GM10266 (cell line): ENCODE results near the gene LIF.

Source experiments
- DNase-seq: peaks from one replicate; pipeline ENCODE4 v3.0.0; 2012; ENCODE audit errors: extremely low spot score
- TF ChIP-seq, protein P1 (sequence below): IDR thresholded peaks from 2 replicates; pipeline ENCODE4 v1.5.1; 2012; ENCODE audit warnings: mild to moderate bottlenecking, low read depth; ENCODE audit not compliant: control insufficient read depth, insufficient read depth; ENCODE audit errors: missing control alignments

The LIF gene

DNA sequence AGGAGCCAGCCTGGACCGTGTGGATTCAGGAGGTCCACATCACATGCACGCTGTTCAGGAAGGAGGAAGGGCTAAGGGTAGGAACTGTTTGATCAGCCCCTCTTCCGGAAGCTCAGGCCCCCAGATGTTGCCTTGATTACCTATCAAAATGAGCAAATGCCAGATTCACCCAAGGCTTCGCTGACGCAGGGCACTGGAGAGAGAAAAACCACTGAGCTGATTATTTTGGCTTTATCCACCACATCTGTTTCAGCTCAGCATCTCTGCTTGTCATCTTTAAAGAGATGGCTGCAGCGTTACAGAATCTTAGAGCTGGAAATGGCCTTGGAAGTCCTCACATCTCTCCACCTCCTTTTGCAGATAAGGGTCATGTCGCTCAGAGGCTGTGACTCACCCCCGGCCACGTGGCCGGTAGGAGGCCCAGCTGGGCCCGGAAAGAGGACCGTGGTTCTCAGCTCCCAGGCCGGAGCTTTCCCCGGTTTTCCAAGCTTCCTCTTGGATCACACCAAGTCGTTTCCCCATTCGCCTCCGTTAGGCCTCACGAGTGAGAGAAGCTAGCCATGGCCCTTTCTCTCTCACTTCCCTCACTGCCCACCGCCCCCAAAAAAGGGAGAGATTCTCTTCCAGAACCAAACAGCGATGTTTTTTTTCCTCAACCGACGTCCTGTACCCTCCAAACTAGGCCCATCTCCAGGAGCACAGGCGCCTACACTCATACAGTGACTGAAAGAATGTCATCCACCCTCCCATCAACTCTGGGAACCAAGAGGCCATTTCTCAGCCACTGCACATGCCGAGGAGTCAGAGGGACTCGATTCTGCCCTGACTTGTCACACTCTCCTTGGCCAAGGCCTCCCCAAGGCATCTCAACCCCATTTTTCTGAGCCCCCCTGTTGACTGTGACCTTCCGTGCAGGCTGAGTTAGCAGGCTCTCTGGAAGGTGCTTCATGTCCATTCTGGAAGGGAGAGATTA is 37.6 kb downstream of the LIF start:
- TF ChIP-seq, protein P1, sequence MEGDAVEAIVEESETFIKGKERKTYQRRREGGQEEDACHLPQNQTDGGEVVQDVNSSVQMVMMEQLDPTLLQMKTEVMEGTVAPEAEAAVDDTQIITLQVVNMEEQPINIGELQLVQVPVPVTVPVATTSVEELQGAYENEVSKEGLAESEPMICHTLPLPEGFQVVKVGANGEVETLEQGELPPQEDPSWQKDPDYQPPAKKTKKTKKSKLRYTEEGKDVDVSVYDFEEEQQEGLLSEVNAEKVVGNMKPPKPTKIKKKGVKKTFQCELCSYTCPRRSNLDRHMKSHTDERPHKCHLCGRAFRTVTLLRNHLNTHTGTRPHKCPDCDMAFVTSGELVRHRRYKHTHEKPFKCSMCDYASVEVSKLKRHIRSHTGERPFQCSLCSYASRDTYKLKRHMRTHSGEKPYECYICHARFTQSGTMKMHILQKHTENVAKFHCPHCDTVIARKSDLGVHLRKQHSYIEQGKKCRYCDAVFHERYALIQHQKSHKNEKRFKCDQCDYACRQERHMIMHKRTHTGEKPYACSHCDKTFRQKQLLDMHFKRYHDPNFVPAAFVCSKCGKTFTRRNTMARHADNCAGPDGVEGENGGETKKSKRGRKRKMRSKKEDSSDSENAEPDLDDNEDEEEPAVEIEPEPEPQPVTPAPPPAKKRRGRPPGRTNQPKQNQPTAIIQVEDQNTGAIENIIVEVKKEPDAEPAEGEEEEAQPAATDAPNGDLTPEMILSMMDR = no peak
- DNase-seq = no peak

DNA sequence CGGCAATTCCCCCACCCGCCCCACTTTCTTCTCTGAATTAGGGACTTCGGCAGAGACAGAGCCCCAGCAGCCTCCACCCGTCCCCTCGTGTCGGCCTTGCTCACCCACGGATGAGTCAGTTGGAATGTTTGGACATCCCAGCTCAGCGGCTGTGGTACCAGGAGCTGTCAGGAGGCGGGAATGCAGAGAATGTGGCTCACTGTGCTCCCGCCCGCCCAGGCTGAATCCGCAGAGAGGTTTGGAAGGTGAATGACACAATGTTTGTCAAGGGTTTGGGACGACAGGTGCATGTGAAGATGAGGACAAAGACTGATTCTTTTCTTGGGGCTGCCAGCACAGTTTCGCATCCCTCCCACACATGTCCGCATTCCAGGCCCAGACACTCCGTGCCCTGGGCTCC is 39.6 kb downstream of the LIF start:
- DNase-seq = no peak

DNA sequence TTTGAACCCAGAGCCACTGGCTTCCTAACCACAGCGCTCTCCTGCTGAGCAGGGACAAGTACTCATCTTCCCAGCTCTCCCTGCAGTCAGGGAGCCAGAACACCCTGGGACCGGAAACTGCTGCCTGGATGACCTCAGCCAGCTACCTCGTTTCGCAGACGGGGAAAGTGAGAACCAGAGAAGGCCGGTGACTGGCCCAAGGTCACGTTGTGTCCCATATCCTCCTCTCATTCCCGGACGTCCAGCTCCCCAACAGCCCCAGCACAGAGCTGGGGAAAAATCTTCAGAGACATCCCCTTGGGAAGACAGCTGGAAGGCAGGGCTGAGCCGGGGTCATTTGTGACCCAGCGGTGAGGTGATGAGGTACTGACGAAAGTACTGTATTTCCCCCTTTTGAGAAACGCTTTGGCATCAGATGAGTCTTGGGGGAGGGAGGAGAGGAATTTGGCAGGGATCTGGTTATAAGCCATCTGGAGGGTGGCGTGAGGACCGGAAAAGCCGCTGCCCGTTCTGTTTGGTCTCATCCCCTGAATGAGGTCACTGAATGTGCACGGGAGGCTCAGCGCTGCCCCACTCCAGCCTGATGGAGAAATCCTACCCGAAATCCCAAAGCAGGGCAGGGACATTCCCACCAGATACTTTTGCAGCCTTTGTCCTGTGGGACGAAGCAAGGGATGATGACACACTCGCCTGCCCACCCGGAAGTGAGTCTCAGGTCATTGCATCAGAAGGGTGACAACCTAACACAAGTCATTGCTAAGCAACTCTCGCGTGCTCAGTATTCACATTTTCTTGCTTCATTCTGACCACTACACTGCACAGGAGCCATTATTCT is 41.1 kb downstream of the LIF start:
- DNase-seq = no peak
- TF ChIP-seq, protein P1 = no peak

More for the DNA sequence above, 39.6 kb downstream of the LIF start:
- TF ChIP-seq, protein P1 = no peak

DNA sequence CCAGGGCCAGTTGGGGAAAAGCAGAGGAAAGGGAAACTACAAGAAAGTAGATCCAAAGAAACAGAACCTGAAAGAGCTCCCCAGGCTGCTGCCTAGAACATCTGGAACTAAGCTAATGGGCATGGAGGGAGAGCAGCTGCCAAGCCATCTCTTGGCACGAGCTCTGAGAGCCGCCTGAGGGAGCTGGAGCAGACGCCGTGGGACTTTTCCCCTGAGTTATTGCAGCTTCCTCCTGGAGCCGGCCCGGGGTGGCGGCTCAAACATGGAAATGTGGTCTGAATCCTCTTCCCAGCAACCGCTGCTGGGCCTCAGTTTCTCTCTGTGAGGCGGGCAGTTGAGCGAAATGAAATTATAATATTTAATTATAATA is 41.8 kb downstream of the LIF start:
- TF ChIP-seq, protein P1 = no peak
- DNase-seq = no peak

DNA sequence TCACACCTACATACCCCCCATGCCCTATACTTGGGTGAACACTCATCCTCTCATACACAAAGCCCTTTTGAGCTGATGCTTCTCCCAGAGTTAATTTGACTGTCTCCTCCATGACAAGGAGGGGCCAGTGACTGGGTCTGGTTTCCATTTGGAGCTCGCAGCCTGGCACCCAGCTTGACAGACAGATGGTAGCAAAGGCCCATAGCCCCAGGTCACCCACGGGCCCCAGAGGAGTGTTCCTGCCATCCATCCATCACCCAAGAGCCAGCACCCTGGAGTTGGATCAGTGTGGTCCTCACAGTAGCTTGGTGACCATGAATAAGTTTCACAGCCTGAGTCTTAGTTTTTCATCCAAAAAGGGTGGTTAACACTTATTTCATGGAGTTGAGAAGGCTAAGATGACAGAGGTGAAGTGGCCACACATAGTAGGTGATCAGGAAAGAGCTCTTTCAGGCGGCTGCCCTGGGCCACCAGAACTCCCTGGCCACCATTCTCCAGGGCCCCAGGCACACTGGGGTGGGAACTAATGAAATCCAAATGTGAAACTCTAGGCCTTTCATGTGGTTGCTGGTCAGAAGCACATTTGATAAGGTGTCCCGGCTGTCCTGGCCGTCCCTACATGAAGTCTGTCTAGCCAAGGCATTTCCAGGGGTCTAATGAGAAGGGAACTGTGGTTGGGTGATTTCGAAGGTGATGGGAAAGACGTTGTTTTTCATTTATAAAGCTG is 42.4 kb downstream of the LIF start:
- TF ChIP-seq, protein P1 = no peak
- DNase-seq = no peak

DNA sequence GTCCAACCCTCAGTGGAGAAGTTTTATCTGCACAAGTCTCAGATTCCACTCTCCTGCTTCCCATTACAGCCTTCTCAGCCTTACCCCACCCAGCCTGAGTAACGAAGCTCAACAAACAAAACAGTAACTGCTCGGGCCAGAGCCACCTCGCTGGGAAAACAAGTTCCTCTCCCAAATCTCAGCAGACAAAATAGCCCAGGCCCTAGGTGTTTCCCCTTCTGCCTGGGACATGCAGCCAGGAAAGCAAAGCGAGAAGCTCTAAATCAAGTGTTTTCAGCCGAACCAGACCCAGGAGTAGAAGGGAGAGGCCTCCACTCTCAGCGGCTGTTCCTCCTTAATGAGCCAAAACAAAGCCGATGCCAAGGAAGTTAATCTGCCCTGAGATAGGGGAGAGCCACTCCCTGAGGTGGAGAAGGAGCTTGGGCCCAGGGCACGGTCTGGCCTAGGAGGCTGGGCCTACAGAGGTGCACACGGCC is 44.0 kb downstream of the LIF start:
- DNase-seq = no peak
- TF ChIP-seq, protein P1 = no peak
